ENCODE results near the gene WFS1.

GRCh38 chr4:6301732-6302442, 32.2 kb downstream of the WFS1 start:
- TF ChIP-seq CTCF (IDR thresholded peaks at IDR 0.05 in 8 of 11, conservative IDR thresholded peaks at IDR 0.05 in 3 of 11), result no peak
- TF ChIP-seq POLR2AphosphoS5 (IDR thresholded peaks at IDR 0.05), result no peak
- no peak for TF ChIP-seq POLR2A (IDR thresholded peaks at IDR 0.05)
